GM12878 (cell line): ENCODE data around the gene NTN3. TPM values are rescaled to one million over a fixed set of nuclear protein-coding genes. Genes with fewer than 3 reads are reported as not detected.

ENCODE experiments used
- ATAC-seq: fragments of 200-7000 bp; cut with Tn5 transposase; 3 replicates; pipeline ENCODE4 v1.9.1; 2020; ENCODE audit warnings: mild to moderate bottlenecking, moderate library complexity
- BruUV-seq: library from RNA; stranded (reverse); fragments of 400-500 nt; replicated peaks from 2 replicates; lab custom pipeline; 2021; lab: Mats Ljungman, UMichigan
- CTCF ChIA-PET: fragments of 300-600 bp; sonication (Branson Sonifier 250); formaldehyde crosslinking; extraction: SDS; loops from one replicate; lab custom pipeline; 2021; ENCODE audit warnings: inconsistent platforms; lab: Yijun Ruan, JAX
- POLR2A ChIA-PET: fragments of 350-600 bp; formaldehyde crosslinking; extraction: SDS; loops from one replicate; lab custom pipeline; 2021; ENCODE audit warnings: inconsistent platforms; lab: Charles Lee
- RAD21 ChIA-PET: fragments of 300-600 bp; sonication (Branson Sonifier 250); formaldehyde crosslinking; loops from one replicate; lab custom pipeline; 2023; ENCODE audit warnings: antibody characterized with exemption; ENCODE audit not compliant: unreplicated experiment; lab: Charles Lee
- SMC1A ChIA-PET: fragments of 300-600 bp; sonication (Branson Sonifier 250); formaldehyde crosslinking; loops from one replicate; lab custom pipeline; 2023; ENCODE audit not compliant: unreplicated experiment, uncharacterized antibody; lab: Charles Lee
- DNase-seq: peaks from one replicate; pipeline ENCODE4 v3.0.0-alpha.2; 2011; ENCODE audit warnings: low read depth, low spot score
- FAIRE-seq: peaks from 3 replicates; lab custom pipeline; 2011; peaks lifted over from hg19 to GRCh38; lab: Jason Lieb, UNC
- H2AFZ ChIP-seq: 2 replicates; pipeline ENCODE4 v1.6.0; 2011; ENCODE audit warnings: low read depth, low read length, control low read depth; ENCODE audit not compliant: control insufficient read depth
- H3K27ac ChIP-seq: 2 replicates; pipeline ENCODE4 v1.5.1; 2011; ENCODE audit warnings: control low read depth; ENCODE audit not compliant: control insufficient read depth, insufficient read depth
- H3K27me3 ChIP-seq, 2 experiments: replicated peaks in 1 of 2; 2 replicates each; pipeline versions ENCODE4 v1.6.0 to v1.6.1; 2011; ENCODE audit warnings: low read length in 1 of 2; ENCODE audit not compliant: control insufficient read depth in 2 of 2, insufficient read depth in 2 of 2
- H3K36me3 ChIP-seq, 2 experiments: 2 replicates each; pipeline ENCODE4 v1.5.1; 2011; ENCODE audit warnings: low read length in 1 of 2; ENCODE audit not compliant: control insufficient read depth in 2 of 2, insufficient read depth in 2 of 2
- H3K4me1 ChIP-seq: 2 replicates; pipeline ENCODE4 v1.6.1; 2011; ENCODE audit warnings: mild to moderate bottlenecking, low read length, moderate library complexity, mixed read lengths; ENCODE audit not compliant: control insufficient read depth, insufficient read depth
- H3K4me2 ChIP-seq: 2 replicates; pipeline ENCODE4 v1.6.0; 2011; ENCODE audit warnings: control low read depth; ENCODE audit not compliant: control insufficient read depth, insufficient read depth
- H3K4me3 ChIP-seq: fragments of 200-600 bp; sonication (generic); 2 replicates; pipeline ENCODE4 v1.5.1; 2016
- H3K79me2 ChIP-seq: 2 replicates; pipeline ENCODE4 v1.6.0; 2011; ENCODE audit warnings: low read length; ENCODE audit not compliant: control insufficient read depth, insufficient read depth
- H3K9ac ChIP-seq: 2 replicates; pipeline ENCODE4 v1.8.0; 2011; ENCODE audit warnings: low read length, control low read depth, mixed read lengths; ENCODE audit not compliant: control insufficient read depth, insufficient read depth
- H3K9me3 ChIP-seq: replicated peaks from 3 replicates; pipeline ENCODE4 v1.5.1; 2011; ENCODE audit warnings: mild to moderate bottlenecking, low read length; ENCODE audit not compliant: control insufficient read depth, insufficient read depth
- H4K20me1 ChIP-seq: 2 replicates; pipeline ENCODE4 v1.6.0; 2011; ENCODE audit not compliant: control insufficient read depth, insufficient read depth
- BRCA1 ChIP-seq: IDR thresholded peaks from 2 replicates; pipeline ENCODE4 v1.6.1; 2011; ENCODE audit warnings: low read depth, low read length, improper control_type of control experiment
- ELK1 ChIP-seq: IDR thresholded peaks from 2 replicates; pipeline ENCODE4 v1.6.1; 2012; ENCODE audit warnings: low read depth, low read length, improper control_type of control experiment
- EZH2 ChIP-seq: IDR thresholded peaks from 2 replicates; pipeline ENCODE4 v1.6.1; 2012; ENCODE audit warnings: low read depth, mild to moderate bottlenecking, control low read depth, inconsistent platforms, low read length, borderline replicate concordance; ENCODE audit not compliant: control insufficient read depth
- IKZF2 ChIP-seq, 2 experiments: fragments of 450-650 bp; IDR thresholded peaks; 2 replicates each; pipeline ENCODE4 v1.6.1; 2017; ENCODE audit warnings: mild to moderate bottlenecking in 2 of 2, moderate library complexity in 2 of 2
- LARP7 ChIP-seq: fragments of 450-650 bp; IDR thresholded peaks from 2 replicates; pipeline ENCODE4 v1.6.1; 2017; ENCODE audit warnings: mild to moderate bottlenecking
- MEF2A ChIP-seq: IDR thresholded peaks from 2 replicates; pipeline ENCODE4 v1.6.1; 2011; ENCODE audit warnings: low read depth, mild to moderate bottlenecking, low read length, moderate library complexity; ENCODE audit not compliant: insufficient read depth
- POLR2AphosphoS2 ChIP-seq: IDR thresholded peaks from 2 replicates; pipeline ENCODE4 v1.6.1; 2011; ENCODE audit warnings: low read depth, mild to moderate bottlenecking, low read length, improper control_type of control experiment, moderate library complexity
- POLR2AphosphoS5 ChIP-seq: IDR thresholded peaks from 2 replicates; pipeline ENCODE4 v1.6.1; 2011; ENCODE audit warnings: mild to moderate bottlenecking, low read length, inconsistent platforms
- POU2F2 ChIP-seq: IDR thresholded peaks from 3 replicates; pipeline ENCODE4 v1.6.1; 2011; ENCODE audit warnings: low read depth, mild to moderate bottlenecking, low read length, borderline replicate concordance
- PRDM15 ChIP-seq: fragments of 450-650 bp; formaldehyde crosslinking; IDR thresholded peaks from 2 replicates; pipeline ENCODE4 v1.4.0; 2020; ENCODE audit warnings: mild to moderate bottlenecking, moderate library complexity
- SIX5 ChIP-seq: IDR thresholded peaks from 2 replicates; pipeline ENCODE4 v1.6.1; 2011; ENCODE audit warnings: mild to moderate bottlenecking, low read depth, low read length, moderate library complexity; ENCODE audit not compliant: severe bottlenecking
- STAT3 ChIP-seq: IDR thresholded peaks from 2 replicates; pipeline ENCODE4 v1.6.1; 2011; ENCODE audit warnings: low read depth, low read length, improper control_type of control experiment
- TCF12 ChIP-seq: IDR thresholded peaks from 2 replicates; pipeline ENCODE4 v1.6.1; 2011; ENCODE audit warnings: low read depth, mild to moderate bottlenecking, low read length
- YY1 ChIP-seq: IDR thresholded peaks from 2 replicates; pipeline ENCODE4 v1.6.1; 2011; ENCODE audit warnings: low read depth, mild to moderate bottlenecking, low read length
- ZNF274 ChIP-seq: IDR thresholded peaks from one replicate; pipeline ENCODE4 v1.8.0; 2011; ENCODE audit not compliant: insufficient read length, insufficient read depth
- WGBS: methylation state at CpG from one replicate; pipeline ENCODE4 v1.1.6; 2016; ENCODE audit warnings: low lambda C conversion rate; ENCODE audit not compliant: insufficient replicate concordance, insufficient coverage; ENCODE audit errors: missing lambda C conversion rate; 5-methylcytosine and 5-hydroxymethylcytosine counted together
- in situ Hi-C: fragments of 300-500 bp; cut with MboI; formaldehyde crosslinking; loops from 9 replicates; pipeline ENCODE4 v1.14.3; 2018; ENCODE audit warnings: mixed read lengths
- intact Hi-C: fragments of 100-400 bp; cut with micrococcal nuclease; formaldehyde crosslinking; loops from one replicate; pipeline ENCODE4 v1.14.2; 2022; ENCODE audit not compliant: unreplicated experiment
- polyA plus RNA-seq, 11 experiments: library from polyadenylated mRNA; depleted of rRNA in 4 of 11; unstranded in 6 of 11; stranded (reverse) in 5 of 11; fragments of >200 nt; fragmentation: Nextera tagmentation in 4 of 11; fragmentation: Illumina TruSeq in 1 of 11; extraction: Ambion mirVana in 4 of 11; extraction: Trizol in 1 of 11; gene quantifications; 1 replicate in 1 of 11; 2 replicates in 10 of 11; pipeline versions ENCODE4 v1.2.1 to v1.2.3, GENCODE V29; 2011 to 2016; ENCODE audit warnings: inconsistent platforms in 2 of 11, missing spikeins in 2 of 11, low read depth in 1 of 11
- total RNA-seq, 4 experiments: library from RNA; depleted of rRNA in 3 of 4; stranded (reverse); fragments of >200 nt in 3 of 4; fragmentation: Illumina TruSeq in 1 of 4; extraction: Trizol in 1 of 4; gene quantifications; 2 replicates each; pipeline versions ENCODE4 v1.2.1 to v1.2.3, GENCODE V29; 2013 to 2021
- TF ChIP-seq, protein P1 (sequence below), 3 experiments: IDR thresholded peaks in 2 of 3; conservative IDR thresholded peaks in 1 of 3; 2 replicates each; pipeline ENCODE4 v1.5.1; 2011; ENCODE audit warnings: low read depth in 3 of 3, low read length in 3 of 3, mild to moderate bottlenecking in 3 of 3, control low read depth in 2 of 3, moderate library complexity in 2 of 3, inconsistent platforms in 1 of 3, mixed read lengths in 1 of 3; ENCODE audit not compliant: control insufficient read depth in 2 of 3, insufficient read depth in 1 of 3; ENCODE audit errors: extremely low read depth in 1 of 3

NTN3 gene
- total and polyA plus RNA-seq, 10 of the 15 experiments (the other 5 are each of a cell fraction or from before 2014, with no cell fraction given) = 0.04 TPM; not detected in 9

DNA sequence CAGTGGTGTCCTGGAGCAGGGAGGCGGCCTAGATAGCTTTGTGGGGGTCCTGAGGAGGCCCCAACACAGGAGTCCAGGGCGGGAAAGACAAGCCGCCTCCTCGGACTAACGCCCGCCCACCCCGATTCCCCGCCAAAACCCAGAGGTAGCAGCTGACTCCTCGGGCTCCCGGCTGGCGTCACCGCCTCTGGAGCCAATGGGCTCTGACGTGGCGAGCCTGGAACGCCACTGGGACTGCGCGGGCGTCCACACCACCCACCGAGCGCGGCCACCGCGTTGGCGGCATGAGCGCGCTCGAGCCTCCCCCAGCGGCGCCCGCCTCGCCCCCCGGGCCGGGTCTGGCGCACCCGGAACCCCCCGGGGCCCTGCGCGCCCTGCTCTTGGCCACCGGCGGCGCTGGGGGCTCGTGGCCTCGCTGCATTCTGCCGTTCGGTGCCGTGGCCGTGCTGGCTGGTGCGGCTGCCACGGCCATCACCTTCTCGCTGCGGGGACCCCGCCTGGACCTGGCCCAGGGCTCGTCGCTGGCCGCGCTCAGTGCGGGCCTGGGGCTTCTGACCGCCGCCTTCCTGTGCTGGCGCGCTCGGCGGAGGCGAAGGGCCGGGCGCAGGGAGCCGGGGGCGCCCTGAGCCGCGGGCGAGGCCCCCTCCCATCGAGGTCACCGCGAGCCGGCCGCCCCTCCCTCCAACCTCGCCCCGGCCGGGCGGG is 3.4 kb upstream of the NTN3 start:
- H3K27ac ChIP-seq = no peak overlapping the region
- H4K20me1 ChIP-seq = no peaks in the 10 kb centered on the region
- H3K36me3 ChIP-seq = no peaks in the 10 kb centered on the region
- peak overlapping the region; percentile 24; the same call in 1 of the 2 replicates for H3K9ac ChIP-seq
- peaks cover 13% of the 10 kb centered on the region for H3K4me1 ChIP-seq
- DNase-seq = no peak
- ChIA-PET SMC1A (interaction anchor here (1.6 to 2.5 kb wide), 2 partner anchors 19 to 38 kb away, joined by 8 read pairs; partner anchors contain the start of gene CCNF), CTCF (interaction anchor here (0.9 to 2.6 kb wide), 4 partner anchors 7 to 39 kb away, joined by 3 to 20 read pairs (median 4); partner anchors contain the start of genes CCNF and TEDC2), RAD21 (interaction anchor here (0.6 to 3.5 kb wide), 6 partner anchors 8 to 180 kb away, joined by 3 to 17 read pairs (median 4); partner anchors contain the start of gene TEDC2), POLR2A (interaction anchor here (0.5 to 2.5 kb wide), 7 partner anchors 8 to 313 kb away, joined by 3 to 11 read pairs (median 5); partner anchors contain the start of genes TEDC2 and TRAF7)
- intact Hi-C loops (loop anchor here (5.0 kb wide), 1 partner anchor 40 kb away; no protein-coding TSS in a partner anchor), in situ Hi-C loops (no loop called here)
- H3K4me2 ChIP-seq = peak overlapping the region; percentile 90
- TSS peak; percentile 55 for BruUV-seq
- peak overlapping the region; percentile 72; the same call in 1 of the 2 replicates for H3K4me3 ChIP-seq
- H3K27me3 ChIP-seq = peaks cover 0 to 2% of the 10 kb centered on the region in 2 experiments; a peak in 1 of 4 replicates
- H2AFZ ChIP-seq = peak overlapping the region; percentile 59
- no peaks in the 10 kb centered on the region for H3K9me3 ChIP-seq
- no peak for FAIRE-seq
- ATAC-seq = peak; percentile 55
- no peaks in the 10 kb centered on the region for H3K79me2 ChIP-seq
- WGBS = 1% methylated on average over 51 of the region's 80 CpGs
- TF ChIP-seq STAT3 (no peak), SIX5 (no peak), YY1 (0 out of 2 replicates have a peak, but pooled peaks have one; percentile 20), TCF12 (peak; percentile 50; the same call in 1 of the 2 replicates), POLR2AphosphoS2 (no peak), POU2F2 (0 out of 3 replicates have a peak, but pooled peaks have one; percentile 12), BRCA1 (no peak), LARP7 (no peak; the same call in none of the 2 replicates), ELK1 (no peak), PRDM15 (no peak), EZH2 (no peak), IKZF2 (IDR thresholded peaks at IDR 0.05) (no peak), MEF2A (no peak), POLR2AphosphoS5 (peak; percentile 21; the same call in 1 of the 2 replicates), ZNF274 (no peak)
- TF ChIP-seq, protein P1, sequence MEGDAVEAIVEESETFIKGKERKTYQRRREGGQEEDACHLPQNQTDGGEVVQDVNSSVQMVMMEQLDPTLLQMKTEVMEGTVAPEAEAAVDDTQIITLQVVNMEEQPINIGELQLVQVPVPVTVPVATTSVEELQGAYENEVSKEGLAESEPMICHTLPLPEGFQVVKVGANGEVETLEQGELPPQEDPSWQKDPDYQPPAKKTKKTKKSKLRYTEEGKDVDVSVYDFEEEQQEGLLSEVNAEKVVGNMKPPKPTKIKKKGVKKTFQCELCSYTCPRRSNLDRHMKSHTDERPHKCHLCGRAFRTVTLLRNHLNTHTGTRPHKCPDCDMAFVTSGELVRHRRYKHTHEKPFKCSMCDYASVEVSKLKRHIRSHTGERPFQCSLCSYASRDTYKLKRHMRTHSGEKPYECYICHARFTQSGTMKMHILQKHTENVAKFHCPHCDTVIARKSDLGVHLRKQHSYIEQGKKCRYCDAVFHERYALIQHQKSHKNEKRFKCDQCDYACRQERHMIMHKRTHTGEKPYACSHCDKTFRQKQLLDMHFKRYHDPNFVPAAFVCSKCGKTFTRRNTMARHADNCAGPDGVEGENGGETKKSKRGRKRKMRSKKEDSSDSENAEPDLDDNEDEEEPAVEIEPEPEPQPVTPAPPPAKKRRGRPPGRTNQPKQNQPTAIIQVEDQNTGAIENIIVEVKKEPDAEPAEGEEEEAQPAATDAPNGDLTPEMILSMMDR (IDR thresholded peaks at IDR 0.05 in 2 of 3, conservative IDR thresholded peaks at IDR 0.05 in 1 of 3; ENCODE audit: control insufficient read depth in 2 of 3, extremely low read depth in 1 of 3, insufficient read depth in 1 of 3, low read depth in 3 of 3, low read length in 3 of 3) = peak in 1 of 3 experiments; percentile 13; a peak in 1 of 6 replicates
